Hepatocyte (in vitro differentiated cells): ENCODE data around the gene ATG16L1.

Experiments
- CTCF ChIP-seq: fragments of 200-600 bp; sonication (generic); IDR thresholded peaks from 2 replicates; pipeline ENCODE4 v1.5.1; 2016; ENCODE audit warnings: antibody characterized with exemption, mild to moderate bottlenecking; ENCODE audit not compliant: poor library complexity
- EZH2 ChIP-seq: fragments of 200-600 bp; sonication (generic); IDR thresholded peaks from 2 replicates; pipeline ENCODE4 v1.6.1; 2016; ENCODE audit warnings: antibody characterized with exemption, mild to moderate bottlenecking, borderline replicate concordance

- TF ChIP-seq CTCF (no peak), EZH2 (no peak)
Measured at GRCh38 chr2:233247116-233247515, 4.4 kb upstream of the ATG16L1 start.
